ENCODE data around the gene USH2A. TPM values are rescaled to one million over a fixed set of nuclear protein-coding genes. Genes with fewer than 3 reads are reported as not detected.

Gene USH2A
- polyA plus RNA-seq, 3 donors: not detected

GRCh38 chr1:215665215-215665614 is 758.0 kb downstream of the USH2A start:
- H3K27me3 ChIP-seq (ENCODE audit: control insufficient read depth in 2 of 2, insufficient read depth in 2 of 2, low read length in 2 of 2): no peaks in the 10 kb centered on the region
- TF ChIP-seq CTCF (IDR thresholded peaks at IDR 0.05): no peak
- no peak overlapping the region for H3K4me3 Mint-ChIP-seq
- H3K4me3 ChIP-seq (replicated peaks in 1 of 3; ENCODE audit: low read depth in 2 of 3, low read length in 3 of 3): no peak overlapping the region
- peaks cover 0 to 4% (median 0%) of the 10 kb centered on the region in 7 donors for H3K9me3 Mint-ChIP-seq
- no peaks in the 10 kb centered on the region for H4K20me1 ChIP-seq (ENCODE audit: insufficient read depth, low read length)
- H3K79me2 ChIP-seq (ENCODE audit: insufficient read depth, low read length): no peaks in the 10 kb centered on the region
- no peak overlapping the region for H3K9ac ChIP-seq (ENCODE audit: insufficient read depth, low read length, poor library complexity, severe bottlenecking)
- H3K36me3 ChIP-seq (replicated peaks in 1 of 2; ENCODE audit: control insufficient read depth in 1 of 2, insufficient read depth in 2 of 2, low read length in 2 of 2): no peaks in the 10 kb centered on the region
- intact Hi-C loops (cut with micrococcal nuclease): no loop called here
- no peak for DNase-seq
- WGBS (ENCODE audit: insufficient coverage): no CpG with 5 or more reads among the region's 4 CpGs
- no peak overlapping the region for H3K27ac ChIP-seq (ENCODE audit: low read depth in 1 of 2, low read length in 2 of 2)
- no peaks in the 10 kb centered on the region for H3K4me1 Mint-ChIP-seq
- H2AFZ ChIP-seq (ENCODE audit: insufficient read depth, low read depth, low read length, poor library complexity, severe bottlenecking): no peak overlapping the region
- peaks cover 0 to 3% of the 10 kb centered on the region in 2 donors for H3K9me3 ChIP-seq (replicated peaks in 1 of 2; ENCODE audit: control insufficient read depth in 1 of 2, insufficient read depth in 1 of 2, low read length in 2 of 2)
- no peaks in the 10 kb centered on the region for H3K36me3 Mint-ChIP-seq
- no peak overlapping the region for H3K4me2 ChIP-seq (replicated peaks; ENCODE audit: extremely low read depth, low read length, poor library complexity, severe bottlenecking)
- peaks cover 0 to 2% (median 0%) of the 10 kb centered on the region in 3 donors for H3K27me3 Mint-ChIP-seq (ENCODE audit: low read depth in 3 of 3)
- H3K4me1 ChIP-seq (ENCODE audit: control insufficient read depth in 1 of 2, insufficient read depth in 2 of 2, low read length in 2 of 2): no peaks in the 10 kb centered on the region
- H3K27ac Mint-ChIP-seq: no peak overlapping the region

- TF ChIP-seq CTCF (IDR thresholded peaks at IDR 0.05): no peak
- 80% methylated on average over 1 of the region's 1 CpG for WGBS (ENCODE audit: insufficient coverage)
- H3K4me3 Mint-ChIP-seq: no peak overlapping the region
- H3K27me3 Mint-ChIP-seq (ENCODE audit: low read depth in 3 of 3): peaks cover 0 to 2% (median 0%) of the 10 kb centered on the region in 3 donors
- H3K27ac Mint-ChIP-seq: no peak overlapping the region
- Histone ChIP-seq H3K36me3 (replicated peaks in 1 of 2; ENCODE audit: control insufficient read depth in 1 of 2, insufficient read depth in 2 of 2, low read length in 2 of 2) (no peaks in the 10 kb centered on the region), H3K9me3 (replicated peaks in 1 of 2; ENCODE audit: control insufficient read depth in 1 of 2, insufficient read depth in 1 of 2, low read length in 2 of 2) (peaks cover 0 to 3% of the 10 kb centered on the region in 2 donors), H3K4me3 (replicated peaks in 1 of 3; ENCODE audit: low read depth in 2 of 3, low read length in 3 of 3) (no peak overlapping the region), H3K4me1 (ENCODE audit: control insufficient read depth in 1 of 2, insufficient read depth in 2 of 2, low read length in 2 of 2) (no peaks in the 10 kb centered on the region), H3K79me2 (ENCODE audit: insufficient read depth, low read length) (no peaks in the 10 kb centered on the region), H3K27ac (ENCODE audit: low read depth in 1 of 2, low read length in 2 of 2) (no peak overlapping the region), H4K20me1 (ENCODE audit: insufficient read depth, low read length) (no peaks in the 10 kb centered on the region), H3K9ac (ENCODE audit: insufficient read depth, low read length, poor library complexity, severe bottlenecking) (no peak overlapping the region), H3K4me2 (replicated peaks; ENCODE audit: extremely low read depth, low read length, poor library complexity, severe bottlenecking) (no peak overlapping the region), H2AFZ (ENCODE audit: insufficient read depth, low read depth, low read length, poor library complexity, severe bottlenecking) (no peak overlapping the region), H3K27me3 (ENCODE audit: control insufficient read depth in 2 of 2, insufficient read depth in 2 of 2, low read length in 2 of 2) (no peaks in the 10 kb centered on the region)
- intact Hi-C loops (cut with micrococcal nuclease): no loop called here
- H3K36me3 Mint-ChIP-seq: no peaks in the 10 kb centered on the region
- no peaks in the 10 kb centered on the region for H3K4me1 Mint-ChIP-seq
- peaks cover 0 to 4% (median 0%) of the 10 kb centered on the region in 7 donors for H3K9me3 Mint-ChIP-seq
- no peak for DNase-seq
Measured at GRCh38 chr1:215661033-215661432, 762.2 kb downstream of the USH2A start.
